B cell (primary cell): ENCODE results near the gene MRTFA. TPM values are rescaled to one million over a fixed set of nuclear protein-coding genes. Genes with fewer than 3 reads are reported as not detected.

Experiments used
- ATAC-seq: fragments of 200-7000 bp; cut with Tn5 transposase; one replicate; pipeline ENCODE4 v1.10.0; 2021; ENCODE audit warnings: low read depth, mild to moderate bottlenecking, moderate number of reproducible peaks, moderate library complexity
- CTCF ChIA-PET: fragments of 350-600 bp; sonication (Branson Sonifier 250); formaldehyde crosslinking; loops from one replicate; lab custom pipeline; 2021; ENCODE audit warnings: antibody characterized with exemption, inconsistent platforms; lab: Charles Lee
- POLR2A ChIA-PET: fragments of 350-600 bp; sonication (Branson Sonifier 250); formaldehyde crosslinking; loops from one replicate; lab custom pipeline; 2021; ENCODE audit warnings: antibody characterized with exemption; lab: Charles Lee
- DNase-seq: peaks from one replicate; pipeline ENCODE4 v3.0.0; 2013
- H2AFZ ChIP-seq: 2 replicates; pipeline ENCODE4 v1.6.1; 2012; ENCODE audit warnings: mild to moderate bottlenecking, low read depth, low read length; ENCODE audit not compliant: insufficient read depth, poor library complexity, severe bottlenecking
- H3K27ac ChIP-seq, 2 donors: 1 replicate in 1 of 2; 2 replicates in 1 of 2; pipeline ENCODE4 v1.5.1; 2012 to 2013; ENCODE audit warnings: low read length in 2 of 2, mild to moderate bottlenecking in 2 of 2, moderate library complexity in 1 of 2
- H3K27me3 ChIP-seq, 4 experiments: fragments of 200-600 bp in 1 of 4; sonication (generic) in 1 of 4; replicated peaks in 1 of 4; 1 replicate in 2 of 4; 2 replicates in 2 of 4; pipeline versions ENCODE4 v1.6.1 to v1.7.0; 2013 to 2016; ENCODE audit warnings: low read length in 3 of 4, mild to moderate bottlenecking in 2 of 4, mixed read lengths in 1 of 4, moderate library complexity in 1 of 4; ENCODE audit not compliant: insufficient read depth in 4 of 4, control insufficient read depth in 3 of 4; ENCODE audit errors: control extremely low read depth in 1 of 4
- H3K36me3 ChIP-seq, 2 experiments: replicated peaks in 1 of 2; 1 replicate in 1 of 2; 2 replicates in 1 of 2; pipeline versions ENCODE4 v1.6.1 to v1.7.1; 2013; ENCODE audit warnings: low read length in 1 of 2; ENCODE audit not compliant: insufficient read depth in 2 of 2, control insufficient read depth in 1 of 2; ENCODE audit errors: control extremely low read depth in 1 of 2, extremely low read depth in 1 of 2
- H3K4me1 ChIP-seq, 2 donors: fragments of 200-600 bp in 1 of 2; sonication (generic) in 1 of 2; 1 replicate in 1 of 2; 2 replicates in 1 of 2; pipeline versions ENCODE4 v1.5.1 to v1.6.1; 2013 to 2017; ENCODE audit warnings: low read length in 2 of 2; ENCODE audit not compliant: control insufficient read depth in 2 of 2, insufficient read depth in 2 of 2
- H3K4me2 ChIP-seq: replicated peaks from 2 replicates; pipeline ENCODE3; 2012; ENCODE audit warnings: mild to moderate bottlenecking, low read depth, low read length; ENCODE audit not compliant: poor library complexity, severe bottlenecking
- H3K4me3 ChIP-seq, 5 experiments: fragments of 200-600 bp in 1 of 5; sonication (generic) in 1 of 5; 1 replicate in 3 of 5; 2 replicates in 2 of 5; pipeline versions ENCODE4 v1.5.1 to v1.7.0; 2011 to 2016; ENCODE audit warnings: low read length in 4 of 5, mild to moderate bottlenecking in 4 of 5, low read depth in 2 of 5, control low read depth in 1 of 5, moderate library complexity in 1 of 5; ENCODE audit not compliant: insufficient read depth in 1 of 5; ENCODE audit errors: control extremely low read depth in 1 of 5, extremely low read depth in 1 of 5
- H3K79me2 ChIP-seq: fragments of 200-600 bp; sonication (generic); one replicate; pipeline ENCODE4 v1.6.0; 2016; ENCODE audit warnings: low read length; ENCODE audit not compliant: control insufficient read depth, insufficient read depth
- H3K9ac ChIP-seq: fragments of 200-600 bp; sonication (generic); 2 replicates; pipeline ENCODE4 v1.6.1; 2017; ENCODE audit warnings: mild to moderate bottlenecking, low read length, moderate library complexity
- H3K9me3 ChIP-seq, 3 donors: one replicate each; pipeline versions ENCODE4 v1.6.1 to v1.7.1; 2013; ENCODE audit warnings: low read length in 2 of 3; ENCODE audit not compliant: control insufficient read depth in 2 of 3, insufficient read depth in 1 of 3; ENCODE audit errors: control extremely low read depth in 1 of 3
- H4K20me1 ChIP-seq: 2 replicates; pipeline ENCODE4 v1.6.0; 2012; ENCODE audit warnings: mild to moderate bottlenecking, low read length; ENCODE audit not compliant: insufficient read depth, control insufficient read depth, poor library complexity, severe bottlenecking
- H3K27ac Mint-ChIP-seq: one replicate; pipeline ENCODE4 v1.8.0; 2021; ENCODE audit warnings: mixed read lengths
- H3K27me3 Mint-ChIP-seq: one replicate; pipeline ENCODE4 v1.8.0; 2021; ENCODE audit warnings: mixed read lengths
- H3K4me1 Mint-ChIP-seq: one replicate; pipeline ENCODE4 v1.8.0; 2021; ENCODE audit warnings: mixed read lengths
- H3K4me3 Mint-ChIP-seq: one replicate; pipeline ENCODE4 v1.8.0; 2021; ENCODE audit warnings: mixed read lengths
- H3K9me3 Mint-ChIP-seq: one replicate; pipeline ENCODE4 v1.8.0; 2022; ENCODE audit warnings: mixed read lengths; ENCODE audit not compliant: insufficient read depth
- EZH2 ChIP-seq: IDR thresholded peaks from 2 replicates; pipeline ENCODE4 v1.6.1; 2012; ENCODE audit warnings: borderline replicate concordance, low read depth, mild to moderate bottlenecking, moderate library complexity, low read length; ENCODE audit not compliant: insufficient read depth, poor library complexity, severe bottlenecking
- WGBS: methylation state at CpG from one replicate; pipeline ENCODE4 v1.1.5; 2013; ENCODE audit warnings: missing lambda C conversion rate; ENCODE audit not compliant: insufficient coverage; 5-methylcytosine and 5-hydroxymethylcytosine counted together
- intact Hi-C: fragments of 100-400 bp; cut with micrococcal nuclease; formaldehyde crosslinking; loops from one replicate; pipeline ENCODE4 v1.10.0; 2022
- polyA plus RNA-seq: library from polyadenylated mRNA; depleted of rRNA; stranded (reverse); fragments of >200 nt; gene quantifications from 2 replicates; pipeline ENCODE4 v1.2.3, GENCODE V29; 2012
- total RNA-seq, 2 donors: library from RNA; stranded (reverse); fragments of 120-200 nt in 1 of 2; gene quantifications; 1 replicate in 1 of 2; 2 replicates in 1 of 2; pipeline versions ENCODE4 v1.2.3 to v1.2.4, GENCODE V29; 2013 to 2022
- TF ChIP-seq, protein P1 (sequence below): fragments of 200-600 bp; IDR thresholded peaks from one replicate; pipeline ENCODE4 v1.8.0; 2022; ENCODE audit warnings: antibody characterized with exemption, mild to moderate bottlenecking

MRTFA gene
- total and polyA plus RNA-seq, 2 donors (not counting 1 experiment from before 2014, with no cell fraction given) = 28.9 to 82.6 TPM

- no peak overlapping the region for H3K4me2 ChIP-seq
- peaks cover 9 to 12% of the 10 kb centered on the region in 2 donors for H3K4me1 ChIP-seq
- no peak overlapping the region for H3K4me3 ChIP-seq
- ChIA-PET POLR2A (no interaction called here), CTCF (interaction anchor here (0.6 to 11.1 kb wide), 11 partner anchors 12 to 160 kb away, joined by 3 to 148 read pairs (median 7); no protein-coding TSS in a partner anchor)
- no peak overlapping the region for H3K27ac ChIP-seq
- no peak for TF ChIP-seq EZH2
- TF ChIP-seq, protein P1, sequence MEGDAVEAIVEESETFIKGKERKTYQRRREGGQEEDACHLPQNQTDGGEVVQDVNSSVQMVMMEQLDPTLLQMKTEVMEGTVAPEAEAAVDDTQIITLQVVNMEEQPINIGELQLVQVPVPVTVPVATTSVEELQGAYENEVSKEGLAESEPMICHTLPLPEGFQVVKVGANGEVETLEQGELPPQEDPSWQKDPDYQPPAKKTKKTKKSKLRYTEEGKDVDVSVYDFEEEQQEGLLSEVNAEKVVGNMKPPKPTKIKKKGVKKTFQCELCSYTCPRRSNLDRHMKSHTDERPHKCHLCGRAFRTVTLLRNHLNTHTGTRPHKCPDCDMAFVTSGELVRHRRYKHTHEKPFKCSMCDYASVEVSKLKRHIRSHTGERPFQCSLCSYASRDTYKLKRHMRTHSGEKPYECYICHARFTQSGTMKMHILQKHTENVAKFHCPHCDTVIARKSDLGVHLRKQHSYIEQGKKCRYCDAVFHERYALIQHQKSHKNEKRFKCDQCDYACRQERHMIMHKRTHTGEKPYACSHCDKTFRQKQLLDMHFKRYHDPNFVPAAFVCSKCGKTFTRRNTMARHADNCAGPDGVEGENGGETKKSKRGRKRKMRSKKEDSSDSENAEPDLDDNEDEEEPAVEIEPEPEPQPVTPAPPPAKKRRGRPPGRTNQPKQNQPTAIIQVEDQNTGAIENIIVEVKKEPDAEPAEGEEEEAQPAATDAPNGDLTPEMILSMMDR = no peak
- peaks cover 9% of the 10 kb centered on the region for H3K4me1 Mint-ChIP-seq
- H3K79me2 ChIP-seq = peaks cover 54% of the 10 kb centered on the region
- H3K36me3 ChIP-seq = no peaks in the 10 kb centered on the region
- 88% methylated on average over 7 of the region's 12 CpGs for WGBS
- peaks cover 4% of the 10 kb centered on the region for H4K20me1 ChIP-seq
- H3K27ac Mint-ChIP-seq = no peak overlapping the region
- H3K9me3 Mint-ChIP-seq = no peaks in the 10 kb centered on the region
- intact Hi-C loops = loop anchor here (5.0 kb wide), 1 partner anchor 99 kb away; no protein-coding TSS in a partner anchor
- H3K27me3 ChIP-seq = no peaks in the 10 kb centered on the region
- H2AFZ ChIP-seq = no peak overlapping the region
- ATAC-seq (no peak), DNase-seq (no peak)
- no peak overlapping the region for H3K4me3 Mint-ChIP-seq
- no peak overlapping the region for H3K9ac ChIP-seq
- H3K27me3 Mint-ChIP-seq = no peaks in the 10 kb centered on the region
- H3K9me3 ChIP-seq = no peaks in the 10 kb centered on the region
Observed at GRCh38 chr22:40485813-40486667, 150.5 kb downstream of the MRTFA start.
